HEK293T (cell line): ENCODE measurements around the gene MYOZ3.

ENCODE experiments used
- CTCF ChIA-PET: fragments of 350-600 bp; formaldehyde crosslinking; extraction: SDS; loops from one replicate; lab custom pipeline; 2021; ENCODE audit warnings: antibody characterized with exemption, inconsistent platforms; lab: Yijun Ruan, JAX
- POLR2A ChIA-PET: fragments of 350-600 bp; formaldehyde crosslinking; extraction: SDS; loops from one replicate; lab custom pipeline; 2020; ENCODE audit warnings: antibody characterized with exemption, inconsistent platforms; lab: Yijun Ruan, JAX
- DNase-seq: peaks from one replicate; pipeline ENCODE4 v3.0.0; 2012; ENCODE audit warnings: mixed read lengths; ENCODE audit errors: extremely low spot score
- ARNT ChIP-seq: fragments of 450-650 bp; IDR thresholded peaks from 2 replicates; pipeline ENCODE4 v1.6.1; 2017; ENCODE audit warnings: mild to moderate bottlenecking
- BHLHE40 ChIP-seq: fragments of 450-650 bp; IDR thresholded peaks from 2 replicates; pipeline ENCODE4 v1.6.1; 2016; ENCODE audit warnings: mild to moderate bottlenecking, moderate library complexity, borderline replicate concordance
- CTBP1 ChIP-seq: fragments of 450-650 bp; IDR thresholded peaks from 2 replicates; pipeline ENCODE4 v1.6.1; 2016; ENCODE audit warnings: borderline replicate concordance
- ELF4 ChIP-seq: fragments of 450-650 bp; IDR thresholded peaks from 2 replicates; pipeline ENCODE4 v1.6.1; 2017; ENCODE audit warnings: antibody characterized with exemption
- FOXA1 ChIP-seq: fragments of 450-650 bp; IDR thresholded peaks from 2 replicates; pipeline ENCODE4 v1.6.1; 2016; ENCODE audit warnings: mild to moderate bottlenecking
- FOXK2 ChIP-seq: fragments of 450-650 bp; IDR thresholded peaks from 2 replicates; pipeline ENCODE4 v1.6.1; 2016; ENCODE audit warnings: mild to moderate bottlenecking
- FOXM1 ChIP-seq: fragments of 450-650 bp; IDR thresholded peaks from 2 replicates; pipeline ENCODE4 v1.6.1; 2017; ENCODE audit warnings: mild to moderate bottlenecking, borderline replicate concordance
- HDGF ChIP-seq: fragments of 450-650 bp; IDR thresholded peaks from 2 replicates; pipeline ENCODE4 v1.6.1; 2017; ENCODE audit warnings: antibody characterized with exemption, borderline replicate concordance
- L3MBTL2 ChIP-seq: fragments of 450-650 bp; conservative IDR thresholded peaks from 2 replicates; pipeline ENCODE4 v1.6.1; 2016; ENCODE audit warnings: mild to moderate bottlenecking
- LEF1 ChIP-seq: fragments of 450-650 bp; IDR thresholded peaks from 2 replicates; pipeline ENCODE4 v1.6.1; 2017; ENCODE audit warnings: mild to moderate bottlenecking, borderline replicate concordance
- NFRKB ChIP-seq: fragments of 450-650 bp; IDR thresholded peaks from 2 replicates; pipeline ENCODE4 v1.6.1; 2016; ENCODE audit warnings: mild to moderate bottlenecking, moderate library complexity
- PKNOX1 ChIP-seq: fragments of 450-650 bp; IDR thresholded peaks from 2 replicates; pipeline ENCODE4 v1.6.1; 2016
- SP1 ChIP-seq: fragments of 450-650 bp; IDR thresholded peaks from 2 replicates; pipeline ENCODE4 v1.6.1; 2017
- SUZ12 ChIP-seq: fragments of 450-650 bp; IDR thresholded peaks from 2 replicates; pipeline ENCODE4 v1.6.1; 2016; ENCODE audit warnings: mild to moderate bottlenecking
- TARDBP ChIP-seq: fragments of 450-650 bp; IDR thresholded peaks from 2 replicates; pipeline ENCODE4 v1.6.1; 2016
- ZNF384 ChIP-seq: fragments of 450-650 bp; IDR thresholded peaks from 2 replicates; pipeline ENCODE4 v1.6.1; 2016

MYOZ3 gene

GRCh38 chr5:150630461-150631325 lies 30.4 kb upstream of the MYOZ3 start:
- no peak for DNase-seq
- POLR2A ChIA-PET, result interaction anchor here (1.2 kb wide), 1 partner anchor 70 kb away, joined by 3 read pairs; the partner anchor contains the start of gene RBM22
- CTCF ChIA-PET, result interaction anchor here (0.7 kb wide), 1 partner anchor 11 kb away, joined by 3 read pairs; no protein-coding TSS in a partner anchor
- no peak for TF ChIP-seq SUZ12
- peak; percentile 49; the same call in 1 of the 2 replicates for TF ChIP-seq PKNOX1

GRCh38 chr5:150631326-150631701 lies 29.7 kb upstream of the MYOZ3 start:
- ChIA-PET POLR2A (interaction anchor here (1.2 kb wide), 1 partner anchor 69 kb away, joined by 3 read pairs; the partner anchor contains the start of gene RBM22), CTCF (interaction anchor here (0.7 kb wide), 1 partner anchor 12 kb away, joined by 3 read pairs; no protein-coding TSS in a partner anchor)
- no peak for DNase-seq
- no peak for TF ChIP-seq FOXA1
- no peak for TF ChIP-seq L3MBTL2
- TF ChIP-seq SP1, result no peak
- TF ChIP-seq FOXM1, result no peak
- TF ChIP-seq CTBP1, result no peak
- TF ChIP-seq HDGF, result no peak
- TF ChIP-seq ARNT, result no peak
- TF ChIP-seq BHLHE40, result no peak
- TF ChIP-seq LEF1, result no peak
- TF ChIP-seq ELF4, result no peak
- TF ChIP-seq NFRKB, result no peak

- CTCF ChIA-PET, result interaction anchor here (0.6 kb wide), 1 partner anchor 118 kb away, joined by 3 read pairs; no protein-coding TSS in a partner anchor
- no peak for DNase-seq
- TF ChIP-seq PKNOX1 (no peak), CTBP1 (no peak), FOXM1 (no peak), SUZ12 (no peak), ZNF384 (no peak), FOXA1 (no peak), TARDBP (no peak), SP1 (no peak), BHLHE40 (no peak), FOXK2 (no peak), NFRKB (no peak), L3MBTL2 (no peak), ARNT (no peak), HDGF (no peak)
- POLR2A ChIA-PET, result no interaction called here
These were observed 28.5 kb upstream of the MYOZ3 start for GRCh38 chr5:150632305-150633160.

- TF ChIP-seq BHLHE40, result no peak
- TF ChIP-seq ZNF384, result no peak
- no peak for TF ChIP-seq SP1
- no peak for TF ChIP-seq ELF4
- TF ChIP-seq HDGF, result no peak
- TF ChIP-seq CTBP1, result no peak
- TF ChIP-seq ARNT, result no peak
- no peak for TF ChIP-seq NFRKB
- TF ChIP-seq SUZ12, result no peak
- no peak for TF ChIP-seq FOXK2
- TF ChIP-seq L3MBTL2, result no peak
- POLR2A ChIA-PET, result no interaction called here
- DNase-seq, result no peak
- CTCF ChIA-PET, result interaction anchor here (0.6 kb wide), 1 partner anchor 117 kb away, joined by 3 read pairs; no protein-coding TSS in a partner anchor
These were observed 27.6 kb upstream of the MYOZ3 start for GRCh38 chr5:150633429-150633828.

GRCh38 chr5:150636391-150637244 lies 24.4 kb upstream of the MYOZ3 start:
- ChIA-PET POLR2A (no interaction called here), CTCF (no interaction called here)
- DNase-seq, result no peak
- TF ChIP-seq ZNF384 (no peak), ARNT (no peak), CTBP1 (no peak), LEF1 (no peak), SP1 (no peak), FOXA1 (no peak), PKNOX1 (no peak), SUZ12 (no peak), FOXM1 (no peak), BHLHE40 (no peak), HDGF (no peak), ELF4 (no peak), NFRKB (no peak), FOXK2 (no peak), L3MBTL2 (no peak), TARDBP (no peak)
